Right renal pelvis (tissue), 4 donors: ENCODE measurements around the gene SUGP2. TPM values are rescaled to one million over a fixed set of nuclear protein-coding genes. Genes with fewer than 3 reads are reported as not detected.
"Not testable (repeated sequence)": the region's sequence is repeated elsewhere in the genome, so short reads cannot be mapped to it uniquely, and the experiment has no call there.

Experiments
- DNase-seq, 4 donors: peaks; one replicate each; pipeline ENCODE4 v3.0.0-alpha.2; 2013; ENCODE audit warnings: low read depth in 4 of 4, low spot score in 3 of 4, missing footprints in 1 of 4
- polyA plus RNA-seq, 4 donors: library from polyadenylated mRNA; unstranded; fragments of 120-200 nt; gene quantifications; one replicate each; pipeline ENCODE4 v1.2.1, GENCODE V29; 2013; ENCODE audit not compliant: insufficient read length in 4 of 4

Gene SUGP2
- polyA plus RNA-seq, 4 donors, result 79.3 to 88.4 (median 85.5) TPM

DNA sequence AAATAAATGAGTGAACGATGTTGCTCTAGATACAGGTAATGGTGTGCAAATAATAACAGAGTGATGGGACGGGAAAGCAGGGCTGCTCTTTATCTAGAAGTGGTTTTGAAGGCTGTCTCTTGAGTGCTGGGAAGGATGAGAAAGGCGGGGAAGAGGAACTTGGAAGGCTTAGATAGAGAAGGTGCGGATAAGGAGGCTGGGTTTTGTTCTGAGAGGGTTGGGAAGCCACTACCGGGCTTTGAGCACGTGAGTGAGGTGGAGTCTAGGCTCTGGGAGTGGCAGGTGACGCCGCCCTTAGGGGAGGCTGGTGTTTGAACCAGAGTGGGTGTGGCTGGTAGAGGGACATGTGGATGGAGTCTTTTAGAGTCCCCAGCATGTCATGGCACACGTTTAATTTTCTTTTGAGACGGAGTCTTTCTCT, 897 bp upstream of the SUGP2 start:
- no peak for DNase-seq

DNA sequence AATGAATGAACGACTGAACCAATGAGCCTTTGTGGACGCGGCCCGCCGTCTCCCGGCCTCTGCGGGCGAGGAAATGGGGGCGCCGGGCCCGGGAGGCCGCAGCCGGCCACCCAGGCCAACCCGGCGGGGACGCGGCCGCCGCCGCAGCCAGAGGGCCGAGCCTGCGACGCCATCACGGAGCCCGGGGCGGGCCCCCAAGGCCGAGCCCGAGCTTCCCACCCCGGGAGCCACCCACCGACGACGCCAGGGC, 216 bp downstream of the SUGP2 start:
- DNase-seq, result peak in 1 of 4 donors; percentile 15

DNA sequence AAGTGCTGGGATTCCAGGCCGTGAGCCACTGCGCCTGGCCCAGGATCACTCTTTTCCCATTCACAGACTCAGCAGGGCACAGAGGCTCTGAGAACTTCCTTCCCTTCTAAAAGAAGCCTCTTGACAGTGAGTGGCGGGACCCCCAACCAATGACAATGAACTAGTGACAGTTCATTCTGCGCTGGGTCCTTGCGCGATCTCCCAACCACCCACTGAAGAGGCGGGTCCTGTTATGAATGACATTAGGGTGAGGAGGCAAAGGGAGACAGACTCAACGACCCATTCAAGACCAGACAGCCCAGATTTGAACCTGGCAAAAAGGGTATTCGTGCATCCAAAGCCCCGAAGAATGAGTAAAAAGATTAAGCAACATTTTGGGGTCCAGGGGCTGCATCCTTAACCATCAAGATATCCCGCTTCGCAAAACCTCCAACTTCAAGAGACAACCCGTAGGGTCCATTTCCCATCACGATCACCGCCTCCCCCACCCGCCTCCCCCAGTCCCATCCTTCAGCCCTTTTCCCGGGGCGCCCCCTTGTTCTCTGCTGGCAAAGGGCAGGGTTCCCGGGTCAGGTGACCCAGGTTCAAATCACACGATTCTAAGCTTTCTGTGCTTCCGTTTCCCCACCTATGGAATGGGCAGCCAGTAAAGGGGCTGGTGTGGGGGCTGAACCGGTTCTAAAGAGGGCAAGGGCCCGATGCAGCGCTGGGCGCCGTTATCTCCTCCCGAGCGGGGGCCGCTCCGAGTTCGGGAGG, 719 bp downstream of the SUGP2 start:
- peak; percentile 63 to 88 (median 82) for DNase-seq

DNA sequence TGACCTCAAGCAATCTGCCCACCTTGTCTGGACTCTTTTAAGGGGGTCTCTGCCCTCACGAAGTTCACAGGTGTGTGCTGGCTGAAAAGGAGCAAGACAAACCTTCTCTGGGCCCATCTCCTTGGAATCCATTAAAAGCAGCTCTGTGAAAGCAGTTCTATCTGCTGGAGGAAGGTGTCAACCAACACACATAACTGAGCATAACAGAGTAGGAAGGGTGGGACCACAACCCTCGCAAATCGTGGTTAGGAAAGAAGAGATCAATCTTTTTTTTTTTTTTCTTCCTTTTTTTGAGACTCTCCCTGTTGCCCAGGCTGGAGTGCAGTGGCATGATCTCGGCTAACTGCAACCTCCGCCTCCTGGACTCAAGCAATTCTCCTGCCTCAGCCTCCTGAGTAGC, 1.4 kb downstream of the SUGP2 start:
- DNase-seq, result no peak

DNA sequence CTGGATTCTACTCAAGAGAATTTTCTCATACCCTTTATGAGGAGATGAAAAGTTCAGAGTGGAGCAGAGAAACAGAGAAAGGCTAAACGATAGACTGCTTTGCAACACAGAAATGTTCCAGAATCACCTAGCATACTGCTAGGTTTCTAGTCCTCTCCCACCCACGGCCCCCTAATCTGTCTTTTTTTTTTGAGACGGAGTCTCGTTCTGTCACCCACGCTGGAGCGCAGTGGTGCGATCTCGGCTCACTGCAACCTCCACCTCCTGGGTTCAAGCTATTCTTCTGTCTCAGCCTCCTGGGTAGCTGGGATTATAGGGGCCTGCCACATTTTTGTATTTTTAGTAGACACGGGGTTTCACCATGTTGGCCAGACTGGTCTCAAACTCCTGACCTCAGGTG, 4.8 kb downstream of the SUGP2 start:
- DNase-seq, result no peak

DNA sequence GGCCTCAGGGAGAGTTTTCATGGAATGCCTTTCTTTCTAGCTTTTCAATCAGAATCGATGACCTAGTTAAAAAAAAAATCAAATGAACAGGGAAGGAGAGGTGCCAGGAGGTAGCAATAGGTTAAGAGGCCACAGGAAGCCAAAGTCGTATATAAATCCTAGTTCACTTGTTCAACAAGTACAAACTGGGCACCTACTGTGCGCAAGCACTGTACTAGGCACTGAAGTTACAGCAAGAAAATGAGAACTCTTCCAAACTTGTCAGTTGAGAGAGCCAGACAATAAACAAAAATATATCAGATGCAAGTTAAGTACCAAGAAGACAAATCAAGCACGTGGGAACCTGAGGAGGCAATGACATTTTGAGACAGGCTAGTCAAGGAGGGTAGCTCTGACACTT, 6.1 kb downstream of the SUGP2 start:
- DNase-seq, result no peak

DNA sequence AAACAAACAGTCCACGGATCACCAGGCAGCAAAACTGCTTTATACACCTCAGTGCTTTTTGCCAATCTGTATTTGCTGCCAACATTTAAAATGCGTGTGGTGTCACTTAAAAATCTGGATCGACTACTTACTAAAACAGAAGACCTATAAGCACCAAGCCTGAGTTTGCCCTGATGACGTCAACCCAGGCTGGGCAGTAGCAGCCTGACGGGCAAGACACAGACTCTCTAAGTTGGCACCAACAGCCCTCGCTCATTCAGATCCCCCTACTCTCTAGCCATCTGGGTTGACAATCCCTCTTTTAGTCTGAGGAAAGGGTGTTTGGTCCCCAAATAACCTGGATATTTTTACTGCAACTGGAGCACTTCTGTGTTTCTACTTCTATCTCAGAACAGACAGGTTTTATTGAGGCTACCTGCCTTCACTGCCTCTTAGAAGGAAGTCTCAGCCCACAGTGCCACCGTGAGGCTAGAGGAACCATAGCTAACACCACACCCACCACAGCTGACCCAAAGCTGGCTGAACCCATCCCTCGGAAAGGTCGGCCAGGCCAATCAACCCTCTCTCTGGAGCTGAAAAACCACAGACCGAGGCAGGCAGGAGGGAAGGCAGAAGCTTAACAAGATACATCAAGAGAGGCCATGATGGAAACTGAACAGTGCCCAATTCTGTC, 6.9 kb downstream of the SUGP2 start:
- DNase-seq, result no peak

DNA sequence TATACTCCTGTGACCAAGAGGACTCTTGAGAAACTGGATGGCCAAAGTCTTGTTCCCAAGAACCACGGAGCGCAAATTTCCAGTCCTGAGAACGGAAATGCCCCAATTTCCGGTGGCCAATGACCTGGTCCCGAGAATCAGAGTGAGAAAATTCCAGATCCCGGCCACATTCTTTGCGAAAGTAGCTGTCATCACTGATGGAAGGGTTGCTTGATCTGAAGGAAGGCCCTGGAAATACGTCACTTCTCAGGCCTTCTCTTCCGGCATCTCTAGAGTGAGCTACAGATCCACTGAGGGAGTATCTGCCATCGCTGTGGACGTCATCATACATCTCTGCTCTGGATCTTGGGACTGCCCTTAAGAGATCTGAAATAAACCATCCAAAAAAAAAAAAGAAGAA, 7.5 kb downstream of the SUGP2 start:
- DNase-seq, result no peak

DNA sequence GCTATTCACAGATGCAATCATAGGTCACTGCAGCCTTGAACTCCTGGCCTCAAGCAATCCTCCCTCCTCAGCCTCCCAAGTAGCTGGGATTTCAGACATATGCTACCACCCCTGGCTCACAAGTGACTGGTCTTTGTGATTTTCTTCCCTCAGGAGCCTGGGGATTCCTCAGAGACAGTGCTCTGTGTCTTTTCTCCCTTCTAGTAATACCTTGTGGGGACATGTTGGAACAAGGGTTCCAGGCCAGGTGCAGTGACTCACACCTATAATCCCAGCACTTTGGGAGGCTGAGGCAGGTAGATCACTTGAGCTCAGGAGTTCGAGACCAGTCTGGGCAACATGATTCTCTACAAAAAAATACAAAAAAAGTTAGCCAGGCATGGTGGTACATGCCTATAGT, 9.9 kb downstream of the SUGP2 start:
- DNase-seq, result not testable (repeated sequence)

DNA sequence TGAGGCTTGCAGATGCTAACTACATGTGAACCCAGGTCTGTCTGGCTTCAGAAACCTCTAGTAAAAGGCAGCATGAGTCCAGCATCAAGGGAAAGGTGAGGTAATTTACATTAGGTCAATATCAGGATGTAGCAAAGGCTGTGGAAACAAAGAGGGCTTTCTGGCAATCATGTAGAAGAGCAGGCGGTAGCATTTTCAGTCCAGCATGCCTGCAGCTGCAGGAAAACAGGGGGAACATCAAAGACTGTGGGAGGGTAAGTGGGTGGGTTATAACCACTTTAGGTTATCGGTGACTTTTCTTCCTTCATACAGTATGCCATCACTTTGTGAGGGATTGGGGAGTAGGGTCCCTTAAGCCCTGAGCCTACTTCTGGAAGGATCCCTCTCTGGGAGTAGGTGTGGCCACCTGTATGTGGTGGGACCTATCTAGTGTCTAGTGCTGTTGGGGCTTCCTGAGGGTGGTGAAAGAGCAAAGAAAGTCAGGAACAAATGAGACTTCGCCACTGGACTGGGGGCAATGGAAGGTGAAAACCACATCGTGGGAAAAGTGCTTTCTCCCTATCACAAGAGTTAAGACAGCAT, 10.8 kb downstream of the SUGP2 start:
- no peak for DNase-seq

DNA sequence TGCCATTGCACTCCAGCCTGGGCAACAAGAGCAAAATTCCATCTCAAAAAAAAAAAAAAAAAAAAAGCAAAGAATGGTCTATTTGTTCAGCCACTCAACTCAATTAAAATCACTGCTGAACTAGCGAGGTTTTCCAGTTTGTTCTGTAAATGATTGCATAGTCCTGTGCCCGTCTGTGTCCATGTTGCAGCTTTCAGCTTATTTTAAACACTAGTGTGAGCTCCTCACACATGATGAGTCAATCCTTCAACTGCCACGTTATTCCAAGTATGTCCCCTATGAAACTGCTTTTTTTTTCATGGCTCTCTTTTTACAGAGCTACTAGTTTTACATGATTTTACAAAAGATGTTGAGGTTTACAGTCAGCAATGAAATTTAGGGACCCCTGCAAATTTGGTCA, 12.2 kb downstream of the SUGP2 start:
- no peak for DNase-seq

DNA sequence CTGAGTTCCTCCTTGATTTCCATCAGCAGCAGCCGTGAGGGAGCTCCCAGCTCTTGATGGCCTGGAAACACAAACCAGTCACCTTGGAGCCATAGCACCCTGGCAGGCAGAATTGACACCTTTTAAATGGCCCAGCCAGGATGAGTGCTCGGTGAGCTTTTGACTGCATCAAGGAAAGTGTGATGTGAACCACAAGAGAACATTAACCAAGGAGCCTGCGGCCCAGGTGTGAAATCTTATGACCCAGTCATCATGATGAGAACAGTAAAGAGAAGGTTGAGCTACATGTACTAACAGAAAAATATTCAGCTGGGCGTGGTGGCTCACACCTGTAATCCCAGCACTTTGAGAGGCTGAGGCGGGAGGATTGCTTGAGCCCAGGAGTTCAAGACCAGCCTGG, 22.8 kb downstream of the SUGP2 start:
- DNase-seq, result no peak

DNA sequence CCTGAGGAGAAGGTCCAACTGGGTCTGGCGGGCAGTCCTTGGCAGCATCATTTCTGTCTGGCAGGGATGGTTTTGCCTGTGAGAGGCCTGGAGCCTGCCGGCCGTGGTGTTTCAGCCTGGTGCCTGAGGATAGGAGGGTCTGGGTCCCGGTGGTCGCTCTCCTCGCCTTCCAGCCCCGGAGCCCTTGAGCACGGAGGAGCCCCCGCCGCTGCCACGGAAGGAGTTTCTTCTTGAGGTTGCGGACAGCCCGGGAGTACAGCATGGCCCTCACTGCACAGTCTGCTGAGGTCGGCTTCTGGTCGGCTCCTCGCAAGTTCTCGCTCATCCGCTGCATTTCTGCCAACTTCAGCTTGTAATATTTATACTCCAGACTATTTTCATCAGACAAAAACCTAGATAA, 23.4 kb downstream of the SUGP2 start:
- DNase-seq, result no peak

DNA sequence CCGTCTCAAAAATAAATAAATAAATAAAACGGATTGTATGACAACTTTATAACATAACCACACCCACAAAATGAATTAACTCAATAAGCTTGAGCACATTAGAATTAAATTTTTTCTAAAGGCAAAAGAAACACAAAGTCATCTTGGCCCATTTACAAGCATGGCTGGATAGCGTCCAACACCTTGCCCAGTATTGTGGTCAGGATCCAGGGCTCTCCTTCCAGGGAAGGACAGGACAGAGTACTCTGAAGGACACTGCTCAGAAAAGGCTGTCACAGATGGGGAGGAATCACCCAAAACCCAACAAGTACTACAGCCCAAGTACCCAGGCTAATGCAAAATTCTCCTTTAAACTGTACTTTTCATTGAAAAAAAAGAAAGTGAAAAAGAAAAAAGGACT, 27.1 kb downstream of the SUGP2 start:
- no peak for DNase-seq

DNA sequence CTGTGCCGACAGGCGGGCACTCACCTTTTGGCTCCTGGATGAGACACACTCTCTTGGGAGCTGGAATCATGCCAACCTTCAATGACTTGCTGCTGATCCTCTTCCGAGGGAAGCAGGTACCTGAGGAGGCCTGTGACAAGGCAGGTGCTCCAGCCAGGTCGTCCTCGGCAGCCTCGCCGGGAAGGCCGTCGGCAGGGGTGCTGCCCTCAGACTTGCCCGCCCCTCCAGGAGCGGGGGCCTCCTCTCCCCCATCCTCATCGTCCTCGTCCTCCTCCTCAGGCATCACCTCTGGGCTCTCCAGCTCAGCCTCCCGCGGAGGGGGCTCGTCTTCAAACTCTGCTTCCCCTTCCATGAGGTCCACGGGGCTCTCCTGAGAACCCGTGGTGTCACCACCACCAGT, 29.2 kb downstream of the SUGP2 start:
- DNase-seq, result no peak

DNA sequence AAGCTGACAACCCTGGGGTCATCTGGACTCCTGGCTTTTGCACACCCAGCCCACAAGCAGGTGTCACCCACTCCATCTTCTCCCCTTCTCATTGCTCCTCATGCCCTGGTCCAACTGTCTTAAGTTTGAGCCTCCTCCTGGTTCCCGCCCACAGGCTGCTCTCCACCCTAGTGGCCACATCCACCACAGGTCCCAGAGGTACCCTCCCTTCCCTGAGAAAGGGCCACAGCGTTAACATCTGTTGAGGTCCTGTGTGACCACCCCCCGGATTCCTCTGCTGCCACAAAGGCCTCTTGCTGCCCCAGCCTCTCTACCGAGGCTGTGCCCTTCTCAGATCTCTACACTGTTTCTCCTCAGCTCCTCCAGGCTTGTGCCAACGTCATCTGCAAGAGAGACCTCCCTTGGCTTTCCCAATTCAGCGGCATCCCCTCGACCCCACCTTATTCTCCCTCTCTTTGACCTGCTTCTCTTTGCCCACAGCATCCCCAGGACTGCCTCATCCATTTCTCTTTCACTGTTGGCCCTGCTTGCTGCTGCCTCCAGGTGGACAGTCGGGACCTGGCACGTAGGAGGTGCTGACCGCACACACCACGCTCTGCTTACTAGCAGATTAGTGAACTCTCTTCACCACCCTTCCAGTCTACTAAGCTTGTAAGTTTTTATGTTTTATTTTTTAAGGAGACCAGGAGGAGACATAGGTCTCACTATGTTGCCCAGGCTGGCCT, 33.3 kb downstream of the SUGP2 start:
- no peak for DNase-seq

DNA sequence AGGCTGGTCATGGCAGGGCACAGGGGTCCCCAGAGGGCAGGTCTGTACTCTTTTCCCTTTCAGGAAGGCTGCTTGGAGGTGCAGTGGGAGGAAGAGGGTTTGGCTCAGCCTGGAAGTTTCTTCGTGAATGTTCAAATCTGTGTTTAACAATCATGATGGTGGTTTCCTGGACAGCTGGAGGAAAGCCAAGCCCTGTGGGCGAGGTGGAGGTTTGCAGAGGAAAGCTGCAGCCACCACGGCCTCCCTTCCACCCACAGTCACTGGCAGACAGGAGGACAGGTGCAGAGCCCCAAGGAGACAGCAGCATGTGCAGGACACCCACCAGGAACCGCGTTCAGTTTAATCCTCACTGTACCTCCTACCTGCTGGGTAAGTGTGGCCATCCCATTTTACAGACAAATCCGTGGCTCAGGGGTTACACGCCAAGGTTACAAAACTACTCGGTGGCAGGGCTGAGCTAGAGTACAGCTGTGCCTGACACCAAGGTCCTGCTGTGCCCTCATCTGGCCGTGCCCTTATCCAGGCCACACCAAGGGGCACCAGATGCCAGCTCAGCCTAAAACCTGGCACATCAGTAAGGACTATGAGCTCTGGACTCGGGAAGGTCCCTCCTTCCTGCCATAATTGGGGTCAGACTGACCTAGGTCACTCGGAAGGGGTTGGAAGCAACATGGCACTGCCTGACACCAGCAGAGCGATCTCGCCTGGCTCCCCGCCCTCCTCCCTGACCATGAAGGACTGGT, 34.1 kb downstream of the SUGP2 start:
- no peak for DNase-seq

DNA sequence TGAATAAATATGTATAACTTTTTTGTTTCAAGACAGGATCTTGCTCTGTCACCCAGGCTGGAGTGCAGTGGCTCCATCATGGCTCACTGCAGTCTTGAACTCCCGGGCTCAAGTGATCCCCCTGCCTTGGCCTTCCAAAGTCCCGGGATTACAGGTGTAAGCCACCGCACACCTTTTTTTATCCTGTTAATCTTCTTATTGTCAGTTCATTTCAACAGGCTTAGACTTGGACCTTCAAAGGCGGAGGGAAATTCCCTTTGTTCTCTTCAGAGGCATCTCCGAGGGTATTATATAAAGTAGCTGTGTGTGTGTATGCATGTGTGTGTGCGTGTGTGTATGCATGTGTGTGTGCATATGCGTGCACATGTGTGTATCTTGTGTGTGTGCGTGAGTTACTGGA, 35.0 kb downstream of the SUGP2 start:
- DNase-seq, result no peak

DNA sequence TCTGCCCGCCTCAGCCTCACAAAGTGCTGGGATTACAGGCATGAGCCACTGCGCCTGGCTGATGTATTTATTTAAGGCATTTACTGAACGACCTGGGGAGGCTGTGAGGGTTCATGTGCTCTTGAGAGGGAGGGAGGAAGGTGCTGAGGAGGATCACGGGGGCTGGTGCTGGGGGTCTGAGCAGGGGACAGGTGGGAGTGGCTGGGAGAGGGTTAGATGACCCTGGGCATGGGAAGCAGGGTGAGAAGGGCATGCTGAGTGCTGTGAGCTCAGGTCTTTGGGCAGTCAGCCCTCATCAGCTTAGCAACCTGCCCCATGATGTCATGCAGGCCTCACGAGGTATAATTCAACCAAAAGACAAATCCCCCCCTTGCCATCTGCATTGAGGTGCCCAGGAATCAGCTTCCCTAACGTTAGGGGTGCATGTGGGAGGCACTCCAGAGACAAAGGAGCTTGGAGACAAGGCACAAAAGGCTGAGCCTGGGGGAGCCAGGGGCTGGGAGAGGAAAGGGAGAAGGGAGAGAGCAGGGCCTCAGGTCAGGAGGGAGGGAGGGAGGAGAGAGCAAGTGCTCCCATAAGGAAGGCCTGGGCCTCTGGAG, 36.4 kb downstream of the SUGP2 start:
- no peak for DNase-seq

DNA sequence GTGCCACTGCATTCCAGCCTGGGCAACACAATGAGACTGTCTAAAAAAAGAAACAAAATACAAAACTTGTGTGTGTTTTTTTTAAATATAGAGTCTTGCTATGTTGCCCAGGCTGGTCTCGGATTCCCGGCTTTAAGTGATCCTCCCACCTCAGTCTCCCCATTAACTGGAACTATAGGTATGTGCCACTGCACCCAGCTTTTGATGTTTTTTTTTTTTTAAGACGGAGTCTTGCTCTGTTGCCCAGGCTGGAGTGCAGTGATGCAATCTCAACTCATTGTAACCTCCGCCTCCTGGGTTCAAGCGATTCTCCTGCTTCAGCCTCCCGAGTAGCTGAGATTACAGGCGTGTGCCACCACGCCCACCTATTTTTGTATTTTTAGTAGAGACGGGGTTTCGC, 37.0 kb downstream of the SUGP2 start:
- no peak for DNase-seq

DNA sequence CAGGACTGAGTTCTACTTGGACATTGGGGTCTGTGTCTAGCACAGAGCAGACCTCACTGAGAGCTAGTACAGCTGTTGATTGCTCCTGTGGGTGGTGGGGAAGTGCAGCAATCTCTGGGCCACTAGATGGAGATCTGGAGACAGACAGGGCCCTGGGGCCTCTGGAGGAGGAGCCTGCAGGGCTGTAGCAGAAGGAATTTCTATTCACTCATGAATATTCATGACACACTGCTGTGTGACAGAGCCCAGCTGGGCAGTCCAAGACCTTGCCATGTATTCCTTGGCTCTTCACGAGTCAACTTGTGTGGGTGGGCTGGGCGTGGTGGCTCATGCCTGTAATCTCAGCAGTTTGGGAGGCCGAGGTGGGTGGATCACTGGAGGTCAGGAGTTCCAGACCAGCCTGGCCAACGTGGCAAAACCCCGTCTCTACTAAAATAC, 37.5 kb downstream of the SUGP2 start:
- DNase-seq, result peak; percentile 60 to 79 (median 76)
